DMS79 treated with DMSO at 0.1 percent for 48 hours (cell line): Measurements from ENCODE around the gene SERPINA5.
"Not testable (repeated sequence)": the region's sequence is repeated elsewhere in the genome, so short reads cannot be mapped to it uniquely, and the experiment has no call there.

Experiments used
- DNase-seq: peaks from one replicate; lab custom pipeline; 2025; lab: John Stamatoyannopoulos, UW

SERPINA5 gene

GRCh38 chr14:94573475-94574277, 7.5 kb upstream of the SERPINA5 start:
- no peak for DNase-seq

GRCh38 chr14:94574336-94574735, 6.9 kb upstream of the SERPINA5 start:
- no peak for DNase-seq

- DNase-seq = no peak
These were observed 5.3 kb upstream of the SERPINA5 start for GRCh38 chr14:94575730-94576585.

DNA sequence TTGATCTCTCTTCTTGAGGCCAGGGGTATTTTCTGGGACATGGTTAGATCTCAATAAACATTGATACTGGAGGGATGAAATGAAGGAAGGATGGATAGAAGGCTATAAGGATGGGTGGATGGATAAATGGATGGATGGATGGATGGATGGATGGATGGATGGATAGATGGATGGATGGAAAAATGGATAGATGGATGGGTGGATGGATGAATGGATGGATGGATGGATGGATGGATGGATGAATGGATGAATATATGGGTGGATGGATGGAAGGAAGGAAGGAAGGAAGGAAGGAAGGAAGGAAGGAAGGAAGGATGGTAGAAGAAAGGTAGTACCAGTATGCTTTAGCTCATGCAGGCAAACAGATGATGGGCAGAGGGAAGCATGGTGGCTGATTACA, 3.8 kb upstream of the SERPINA5 start:
- not testable (repeated sequence) for DNase-seq

DNA sequence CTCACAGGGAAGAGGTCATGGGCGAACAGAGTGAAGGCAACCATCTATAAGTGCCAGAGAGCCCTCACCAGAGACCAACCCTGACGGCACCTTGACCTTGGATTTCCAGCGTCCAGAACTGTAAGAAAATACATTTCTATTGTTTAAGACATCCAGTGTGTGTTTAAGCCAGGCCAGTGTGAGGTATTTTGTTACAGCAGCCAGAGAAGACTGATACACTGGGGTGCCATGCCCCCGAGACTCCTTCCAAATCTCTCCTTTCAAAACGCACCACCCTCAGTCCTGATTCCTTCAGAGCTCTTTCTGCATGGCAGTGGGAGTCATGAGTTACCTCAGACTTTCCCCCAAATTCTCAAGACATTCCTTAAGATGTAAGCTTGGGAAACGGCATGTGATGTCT, 2.5 kb upstream of the SERPINA5 start:
- no peak for DNase-seq

DNA sequence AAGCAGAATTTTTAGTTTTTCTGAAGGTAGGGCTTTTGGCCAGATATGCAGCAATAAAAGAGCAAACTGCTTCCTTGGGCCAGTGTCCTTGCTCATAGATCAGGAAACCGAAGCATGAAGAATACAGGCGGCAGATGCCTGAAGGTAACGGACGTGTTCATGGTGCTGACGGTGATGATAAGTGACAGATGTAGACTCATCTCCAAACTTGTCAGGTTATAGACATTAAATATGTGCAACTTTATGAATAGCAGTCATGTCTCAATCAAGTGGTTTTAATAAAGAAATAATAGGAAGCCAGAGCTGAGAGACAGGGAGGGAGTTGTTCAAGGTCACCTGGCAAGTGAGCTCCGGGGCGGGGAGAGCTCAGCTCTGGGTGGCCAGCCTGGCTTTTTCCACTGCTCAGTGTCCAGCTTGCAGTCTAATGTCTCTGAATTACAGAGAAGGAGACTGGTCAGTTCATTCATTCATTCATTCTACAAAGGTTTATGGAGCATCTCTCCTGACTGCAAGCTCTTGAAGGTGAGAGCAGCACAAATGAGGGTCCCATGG, 1.0 kb downstream of the SERPINA5 start:
- no peak for DNase-seq

DNA sequence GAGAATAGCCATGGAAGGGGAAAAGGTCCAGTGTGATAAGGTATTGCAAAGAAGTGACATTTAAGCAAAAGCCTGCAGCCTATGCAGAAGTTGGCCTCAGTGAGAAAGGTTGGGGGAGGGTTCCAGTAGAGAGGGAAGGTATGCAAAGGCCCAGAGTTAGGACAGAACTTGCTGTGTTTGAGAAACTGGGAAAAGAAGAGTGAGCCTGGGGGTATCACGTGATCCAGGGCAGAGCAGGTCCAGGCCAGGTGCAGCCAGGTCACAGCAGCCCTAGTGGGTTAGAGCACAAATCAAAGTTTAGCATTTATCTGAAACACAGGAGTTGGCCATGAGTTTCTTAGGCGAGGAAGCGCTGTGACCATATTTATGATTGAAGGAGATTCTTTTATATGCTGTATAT, 1.6 kb downstream of the SERPINA5 start:
- DNase-seq = no peak

- DNase-seq = no peak
These were observed 2.3 kb downstream of the SERPINA5 start for GRCh38 chr14:94583557-94583956.

GRCh38 chr14:94584591-94585280, 3.5 kb downstream of the SERPINA5 start:
- no peak for DNase-seq

GRCh38 chr14:94586635-94587034, 5.4 kb downstream of the SERPINA5 start:
- no peak for DNase-seq

- DNase-seq = no peak
These were observed 7.1 kb downstream of the SERPINA5 start for GRCh38 chr14:94588311-94588710.

GRCh38 chr14:94591073-94591472, 9.8 kb downstream of the SERPINA5 start:
- no peak for DNase-seq

- no peak for DNase-seq
These were observed 10.6 kb downstream of the SERPINA5 start for GRCh38 chr14:94591871-94592270.

GRCh38 chr14:94592457-94592856, 11.2 kb downstream of the SERPINA5 start:
- DNase-seq = no peak

DNA sequence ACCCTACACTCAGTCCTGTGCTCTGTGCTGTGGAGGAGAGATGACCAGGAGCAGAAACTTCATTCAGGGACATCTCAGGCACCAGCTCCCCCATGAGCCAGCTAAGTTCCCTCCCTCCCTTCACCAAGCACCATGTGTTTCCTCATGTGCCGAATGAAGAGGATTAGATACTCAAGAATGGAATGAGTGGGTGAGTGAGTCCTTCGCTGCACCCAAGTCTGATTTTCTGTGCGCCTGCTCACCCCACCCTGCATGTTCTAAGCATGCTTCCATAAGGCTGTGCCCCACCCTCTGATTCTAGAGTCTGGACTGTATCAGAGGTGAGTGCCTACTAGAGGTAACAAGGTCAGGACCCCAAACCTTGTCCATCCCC, 12.1 kb downstream of the SERPINA5 start:
- DNase-seq = no peak

- DNase-seq = no peak
These were observed 12.7 kb downstream of the SERPINA5 start for GRCh38 chr14:94593749-94594431.

DNA sequence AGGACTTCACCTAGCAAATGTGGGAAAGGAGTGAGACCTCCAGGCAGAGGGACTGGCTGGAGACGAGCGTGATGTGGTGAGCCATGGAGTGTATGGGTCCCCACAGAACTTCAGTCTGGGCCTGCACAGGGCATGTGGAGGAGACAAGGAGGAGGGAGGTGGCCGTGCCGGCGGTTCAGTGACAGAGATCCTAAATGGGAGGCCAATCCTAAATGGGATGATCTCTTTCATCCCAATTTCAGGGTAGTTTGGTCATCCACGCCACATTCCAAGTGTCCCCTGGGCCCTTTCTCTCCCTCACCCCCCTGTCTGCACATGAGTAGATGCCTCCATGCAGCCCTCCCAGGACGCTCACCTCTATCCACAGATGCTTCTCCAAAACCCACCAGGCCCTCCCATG, 13.2 kb downstream of the SERPINA5 start:
- DNase-seq = no peak

DNA sequence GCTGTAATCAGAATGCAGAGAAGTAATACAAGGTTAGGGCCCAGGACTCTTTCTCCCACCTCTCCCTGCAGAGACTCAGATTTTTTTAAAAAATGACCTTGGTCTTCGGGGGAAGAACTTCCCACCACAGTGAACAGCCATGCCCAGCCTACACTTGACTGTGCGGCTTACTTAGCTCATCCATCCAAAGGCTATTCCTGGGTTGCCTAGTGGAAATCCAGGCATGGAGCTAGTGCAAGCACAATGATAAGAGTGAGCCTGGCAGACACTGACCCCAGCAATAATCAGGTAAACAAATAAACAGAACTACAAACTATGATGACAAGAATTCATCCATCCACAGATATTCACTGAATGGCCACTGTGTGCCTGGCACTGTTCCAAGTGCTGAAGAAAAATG, 14.7 kb downstream of the SERPINA5 start:
- no peak for DNase-seq

DNA sequence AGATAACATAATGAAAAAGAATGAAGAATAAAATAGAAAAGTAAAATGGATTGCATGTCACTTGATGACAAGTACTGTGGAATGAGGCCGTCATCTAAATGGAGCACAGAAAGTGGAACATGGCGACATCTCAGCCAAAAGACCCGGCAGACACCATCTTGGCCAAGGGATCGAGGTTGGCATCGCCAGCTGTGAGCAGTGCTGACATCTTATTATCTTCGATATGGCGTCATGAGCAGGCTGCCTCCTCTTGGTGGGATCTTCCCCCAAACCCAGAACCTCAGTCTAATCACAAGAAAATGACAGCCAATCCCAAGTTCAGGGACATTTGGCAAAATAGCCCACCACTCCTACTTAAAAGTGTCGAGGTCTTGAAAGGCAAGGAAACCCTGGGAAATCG, 15.1 kb downstream of the SERPINA5 start:
- DNase-seq = no peak

GRCh38 chr14:94597788-94598187, 16.6 kb downstream of the SERPINA5 start:
- no peak for DNase-seq

GRCh38 chr14:94598506-94598815, 17.2 kb downstream of the SERPINA5 start:
- no peak for DNase-seq
